HG03354 (cell line): ENCODE data around the gene NECTIN2.
"Not testable (repeated sequence)": the region's sequence is repeated elsewhere in the genome, so short reads cannot be mapped to it uniquely, and the experiment has no call there.

Experiments used
- ATAC-seq: cut with Tn5 transposase; IDR thresholded peaks from one replicate; pipeline ENCODE4 v1.9.1; 2021; ENCODE audit warnings: mild to moderate bottlenecking; ENCODE audit not compliant: unreplicated experiment, poor library complexity, severe bottlenecking

Gene NECTIN2

GRCh38 chr19:44900328-44901244 lies 54.5 kb downstream of the NECTIN2 start:
- no peak for ATAC-seq

GRCh38 chr19:44903216-44903601 lies 57.1 kb downstream of the NECTIN2 start:
- ATAC-seq, result no peak

GRCh38 chr19:44903602-44904425 lies 57.7 kb downstream of the NECTIN2 start:
- no peak for ATAC-seq

- ATAC-seq, result no peak
Measured at GRCh38 chr19:44904426-44904994, 58.4 kb downstream of the NECTIN2 start.

GRCh38 chr19:44905437-44906160 lies 59.5 kb downstream of the NECTIN2 start, which contains the start of gene APOE:
Gene APOE (plus strand): TSS chr19:44905796. CDS start chr19:44906625, 829 bp downstream.
- ATAC-seq, result no peak

- ATAC-seq, result no peak
Measured at GRCh38 chr19:44907613-44908012, 61.5 kb downstream of the NECTIN2 start.

GRCh38 chr19:44908074-44908835 lies 62.2 kb downstream of the NECTIN2 start:
- ATAC-seq, result no peak

- ATAC-seq, result no peak
Measured at GRCh38 chr19:44908836-44909261, 62.8 kb downstream of the NECTIN2 start.

GRCh38 chr19:44909775-44910174 lies 63.7 kb downstream of the NECTIN2 start:
- no peak for ATAC-seq

- ATAC-seq, result not testable (repeated sequence)
Measured at GRCh38 chr19:44911896-44912295, 65.8 kb downstream of the NECTIN2 start.

GRCh38 chr19:44912854-44913253 lies 66.8 kb downstream of the NECTIN2 start:
- no peak for ATAC-seq

GRCh38 chr19:44913512-44914432 lies 67.7 kb downstream of the NECTIN2 start:
- not testable (repeated sequence) for ATAC-seq

- peak; percentile 93 for ATAC-seq
Measured at GRCh38 chr19:44914433-44915206, 68.5 kb downstream of the NECTIN2 start, which contains the start of gene APOC1. Gene APOC1 (plus strand): TSS chr19:44914608. CDS start chr19:44914892, 284 bp downstream.

GRCh38 chr19:44924243-44924725 lies 78.2 kb downstream of the NECTIN2 start:
- ATAC-seq, result no peak

GRCh38 chr19:44925114-44925891 lies 79.2 kb downstream of the NECTIN2 start:
- ATAC-seq, result no peak
